ENCODE results near the gene CTNNA3.
"Not testable (repeated sequence)": the region's sequence is repeated elsewhere in the genome, so short reads cannot be mapped to it uniquely, and the experiment has no call there.

The CTNNA3 gene

DNA sequence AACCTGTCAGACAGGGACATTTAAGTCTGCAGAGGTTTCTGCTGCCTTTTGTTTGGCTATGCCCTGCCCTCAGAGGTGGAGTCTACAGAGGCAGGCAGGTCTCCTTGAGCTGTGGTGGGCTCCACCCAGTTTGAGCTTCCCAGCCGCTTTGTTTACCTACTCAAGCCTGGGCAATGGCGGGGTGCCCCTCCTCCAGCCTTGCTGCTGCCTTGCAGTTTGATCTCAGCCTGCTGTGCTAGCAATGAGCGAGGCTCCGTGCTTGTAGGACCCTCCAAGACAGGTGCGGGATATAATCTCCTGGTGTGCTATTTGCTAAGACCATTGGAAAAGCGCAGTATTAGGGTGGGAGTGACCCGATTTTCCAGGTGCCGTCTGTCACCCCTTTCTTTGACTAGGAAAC is 1360.2 kb downstream of the CTNNA3 start:
- not testable (repeated sequence) for DNase-seq

GRCh38 chr10:66329147-66329546 is 1366.8 kb downstream of the CTNNA3 start:
- DNase-seq = no peak

DNA sequence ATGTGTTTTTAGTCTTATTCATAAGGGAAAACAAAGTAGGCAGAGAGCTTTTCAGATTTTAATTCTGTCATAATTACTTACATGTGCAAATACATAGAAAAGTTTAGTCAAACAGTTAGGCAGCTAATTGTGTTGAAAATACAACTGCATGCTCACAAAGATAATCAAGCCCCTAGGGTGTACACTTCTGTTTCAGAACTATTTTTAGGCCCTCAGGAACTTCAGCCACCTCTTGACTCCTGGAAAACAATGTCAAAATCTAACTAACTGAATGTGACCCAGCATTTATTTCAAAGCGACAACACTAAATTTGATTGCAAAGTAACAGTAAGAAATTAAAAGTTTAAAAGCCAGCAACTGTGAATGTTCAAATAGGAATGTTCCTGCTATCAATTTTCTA is 1369.1 kb downstream of the CTNNA3 start:
- no peak for DNase-seq

DNA sequence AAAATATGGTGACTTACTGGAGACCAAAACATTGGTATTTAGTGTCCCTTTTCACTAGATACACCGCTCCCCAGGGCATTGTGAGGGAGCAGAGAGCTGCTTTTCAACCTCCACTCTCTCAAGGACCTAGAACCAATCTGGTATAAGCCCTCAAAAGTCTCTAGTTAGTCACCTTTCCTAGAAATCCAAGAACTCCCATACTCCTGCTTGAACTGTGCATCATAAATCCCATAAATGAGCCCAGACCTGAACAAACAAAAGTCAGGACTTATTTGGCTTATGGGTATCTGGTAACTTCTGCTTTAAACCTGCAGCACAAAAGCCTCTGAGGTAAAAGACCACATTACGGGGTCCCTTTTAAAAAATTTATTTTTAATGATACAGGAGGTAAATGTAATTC is 1373.2 kb downstream of the CTNNA3 start:
- DNase-seq = no peak

DNA sequence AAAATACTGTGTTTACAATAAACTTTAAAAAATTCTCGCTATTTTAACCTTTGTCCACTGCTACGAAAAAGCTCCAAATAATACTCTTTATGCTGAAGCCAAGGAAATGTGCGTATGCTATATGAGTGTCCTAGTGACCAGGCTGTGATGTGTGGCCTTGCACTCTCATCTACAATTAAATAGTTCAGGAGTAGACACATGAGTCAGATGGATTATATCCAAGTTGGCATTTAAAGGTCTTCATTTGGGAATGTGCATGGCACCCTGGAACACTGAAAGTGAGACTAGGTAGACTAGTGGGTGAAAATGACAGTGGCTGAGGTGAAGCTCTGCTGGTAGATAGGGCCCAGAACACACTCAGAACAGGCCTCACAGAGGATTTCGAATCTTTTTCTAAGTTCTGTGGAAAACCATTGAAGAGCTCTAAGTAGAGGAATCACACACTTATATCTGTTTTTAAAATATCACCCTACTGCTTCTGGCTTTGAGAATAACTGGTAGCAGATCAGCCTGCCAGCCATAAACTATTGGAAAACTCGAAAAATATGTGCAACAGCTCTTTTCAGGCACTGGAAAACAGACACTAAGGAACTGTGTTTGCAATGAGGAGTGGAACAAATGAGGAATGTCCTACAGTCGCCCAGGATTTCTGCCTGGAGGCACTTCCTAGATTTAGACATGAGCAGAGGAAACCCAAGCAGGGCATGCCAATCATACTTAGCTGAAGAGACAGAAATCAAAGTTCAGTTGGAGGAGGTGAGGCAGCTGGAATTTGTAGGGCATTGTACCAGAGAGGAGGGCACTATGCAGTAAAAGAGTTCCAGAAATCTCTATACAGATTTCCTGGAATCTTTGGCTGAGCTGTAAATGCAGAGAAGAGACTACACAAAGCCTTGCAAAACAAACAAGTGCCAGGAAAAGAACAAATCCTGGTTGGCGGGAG is 1374.0 kb downstream of the CTNNA3 start:
- no peak for DNase-seq

GRCh38 chr10:66318761-66319160 is 1377.2 kb downstream of the CTNNA3 start:
- no peak for DNase-seq

- DNase-seq = no peak
Measured at GRCh38 chr10:66307826-66308225, 1388.2 kb downstream of the CTNNA3 start.

DNA sequence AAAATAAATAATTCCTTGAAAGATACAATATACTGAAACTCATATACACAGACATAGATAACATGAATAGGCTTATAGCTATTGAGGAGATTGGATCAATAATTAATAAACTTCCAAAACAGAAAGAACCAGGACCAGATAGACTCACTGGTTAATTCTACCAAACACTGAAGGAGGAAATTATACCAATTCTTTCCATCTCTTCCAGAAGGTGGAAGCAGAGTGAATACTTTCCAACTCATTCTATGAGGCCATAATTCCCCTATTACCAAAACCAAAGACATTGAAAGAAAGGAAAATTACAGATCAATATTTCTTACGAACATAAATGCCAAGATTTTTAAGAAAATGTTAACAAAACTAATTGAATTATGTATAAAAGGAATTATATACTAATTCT is 1394.9 kb downstream of the CTNNA3 start:
- no peak for DNase-seq

DNA sequence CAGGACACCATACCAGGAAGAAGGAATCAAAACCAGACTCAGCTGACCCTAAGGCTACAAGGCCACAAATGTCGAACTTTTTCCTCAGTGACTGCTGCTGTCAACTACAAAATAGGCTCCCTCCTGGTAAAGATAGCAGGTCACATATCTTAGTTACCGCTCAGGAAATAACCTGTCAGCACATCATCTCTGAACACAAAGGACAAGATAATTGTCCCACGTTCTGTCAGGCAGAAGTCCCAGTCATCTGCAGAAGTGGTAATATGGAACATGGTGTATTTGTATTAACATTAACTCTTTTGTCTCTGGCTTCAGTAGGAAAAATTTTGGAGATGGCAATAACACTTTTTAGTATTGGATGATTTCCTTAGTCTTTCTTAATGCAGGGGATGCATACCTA is 1400.4 kb downstream of the CTNNA3 start:
- no peak for DNase-seq

- DNase-seq = no peak
Measured at GRCh38 chr10:66294538-66294937, 1401.5 kb downstream of the CTNNA3 start.

DNA sequence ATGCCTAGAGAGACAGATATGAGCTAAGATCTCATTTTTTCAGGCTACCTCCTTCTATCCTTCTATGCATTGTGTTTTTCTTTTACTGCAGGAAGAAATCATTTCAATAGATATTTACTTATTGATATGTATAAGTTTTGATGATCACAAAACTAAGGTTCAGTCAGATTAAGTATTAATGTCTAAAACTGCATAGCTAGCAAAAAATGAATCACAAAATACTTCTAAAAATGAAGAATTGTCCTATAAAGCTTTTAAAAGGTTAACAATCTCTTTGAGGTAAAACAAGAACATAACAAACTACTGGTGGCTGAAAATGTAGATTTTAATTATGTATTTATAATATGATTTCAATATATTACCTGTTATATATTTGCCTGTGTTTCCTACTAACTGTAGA is 1403.1 kb downstream of the CTNNA3 start:
- DNase-seq = no peak

- no peak for DNase-seq
Measured at GRCh38 chr10:66292456-66292855, 1403.5 kb downstream of the CTNNA3 start.

GRCh38 chr10:66291133-66291532 is 1404.9 kb downstream of the CTNNA3 start:
- DNase-seq = no peak

DNA sequence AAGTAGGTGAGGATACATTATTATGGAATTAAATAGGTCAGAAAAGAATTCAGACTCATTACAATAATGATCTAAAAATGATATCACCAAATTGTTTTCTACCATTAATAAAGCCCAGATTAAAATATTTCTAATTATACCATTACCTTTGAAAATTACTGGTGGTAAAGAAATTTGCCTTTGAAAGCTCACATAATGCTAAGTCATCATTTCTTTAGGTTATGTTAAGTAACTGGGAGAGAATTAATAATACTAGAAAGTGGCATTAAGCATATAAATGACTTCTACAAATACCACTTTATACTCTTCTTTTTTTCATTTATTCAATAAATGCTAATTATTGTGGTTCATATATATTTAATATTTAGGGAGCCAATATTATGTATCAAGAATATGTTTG is 1411.4 kb downstream of the CTNNA3 start:
- no peak for DNase-seq

- DNase-seq = no peak
Measured at GRCh38 chr10:66283874-66284464, 1412.0 kb downstream of the CTNNA3 start.

DNA sequence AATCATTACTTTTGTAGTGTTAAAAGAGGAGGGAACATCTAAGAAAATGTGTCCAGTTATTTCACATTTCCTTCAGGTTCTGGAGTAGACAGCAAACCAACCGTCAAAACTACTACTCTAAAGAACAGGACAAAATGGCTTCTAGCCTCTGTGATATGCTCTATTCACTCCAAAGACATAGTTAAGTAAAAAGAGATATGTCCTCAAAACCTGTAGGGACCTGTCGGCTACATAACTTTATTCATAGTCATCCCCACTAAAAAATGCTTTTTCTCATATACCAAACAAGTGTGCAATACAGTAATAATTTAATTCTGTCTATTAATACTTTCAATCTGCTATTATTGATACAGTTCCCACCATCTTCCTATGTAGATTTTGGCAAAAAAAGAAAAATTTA is 1412.9 kb downstream of the CTNNA3 start:
- no peak for DNase-seq

DNA sequence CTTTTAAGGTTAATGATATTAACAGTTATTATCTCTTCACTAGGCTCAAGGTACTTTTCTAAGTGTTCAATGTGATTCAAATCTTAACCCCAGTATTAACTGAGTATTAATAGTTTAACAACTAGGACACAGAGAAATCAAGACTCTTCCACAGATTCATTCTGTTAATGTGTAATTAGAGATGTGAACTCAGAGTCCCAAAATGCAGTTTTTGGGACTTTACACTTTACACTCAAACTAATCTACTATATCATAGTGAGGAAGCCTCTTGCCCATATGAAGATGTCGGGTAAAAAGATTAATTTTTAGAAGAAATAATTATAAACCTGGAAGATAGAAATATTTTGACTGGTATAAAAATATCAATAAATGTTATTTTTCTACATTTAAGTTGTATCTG is 1414.7 kb downstream of the CTNNA3 start:
- no peak for DNase-seq

DNA sequence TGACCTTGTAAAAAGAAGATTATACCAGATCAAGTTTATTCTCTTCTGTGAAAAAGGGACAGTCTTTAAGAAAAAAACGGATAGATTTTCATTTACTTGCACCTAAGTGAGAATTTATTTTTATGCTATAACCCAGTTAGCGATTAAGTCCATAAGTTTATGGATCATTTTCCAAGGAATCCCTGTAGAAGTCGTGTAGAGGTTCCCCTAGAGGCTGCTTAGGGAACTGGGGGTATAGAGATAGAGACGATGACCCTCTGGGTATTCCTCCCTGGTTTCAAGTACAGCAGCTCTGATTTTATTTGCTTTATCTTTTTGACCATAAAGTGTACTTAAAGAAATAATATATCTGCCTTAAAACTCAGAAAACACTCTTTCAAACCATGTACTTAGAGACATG is 1418.5 kb downstream of the CTNNA3 start:
- no peak for DNase-seq

DNA sequence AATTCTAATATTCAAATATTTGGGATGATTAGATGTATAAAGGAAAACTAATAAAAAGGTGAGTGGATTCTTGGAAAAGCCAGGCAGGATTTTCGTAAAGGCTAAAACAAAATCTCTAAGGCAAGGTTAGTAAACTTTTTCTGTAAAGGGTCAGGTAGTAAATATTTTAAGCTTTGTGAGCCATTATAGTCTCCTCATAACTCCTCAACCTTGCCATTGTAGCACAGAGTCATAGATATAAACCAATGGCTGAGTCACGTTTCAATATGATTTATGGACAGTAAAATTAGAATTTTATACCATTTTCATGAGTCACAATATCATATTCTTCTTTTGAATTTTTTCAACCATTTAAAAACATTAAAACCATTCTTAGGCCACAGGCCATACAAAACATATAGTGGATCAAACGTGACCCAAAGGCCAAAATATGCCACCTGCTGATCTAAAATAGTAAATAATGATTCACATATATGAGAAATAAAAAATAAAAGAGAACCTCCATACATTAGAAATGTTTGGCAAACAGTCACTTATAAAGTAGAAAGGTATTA is 1422.0 kb downstream of the CTNNA3 start:
- no peak for DNase-seq

DNA sequence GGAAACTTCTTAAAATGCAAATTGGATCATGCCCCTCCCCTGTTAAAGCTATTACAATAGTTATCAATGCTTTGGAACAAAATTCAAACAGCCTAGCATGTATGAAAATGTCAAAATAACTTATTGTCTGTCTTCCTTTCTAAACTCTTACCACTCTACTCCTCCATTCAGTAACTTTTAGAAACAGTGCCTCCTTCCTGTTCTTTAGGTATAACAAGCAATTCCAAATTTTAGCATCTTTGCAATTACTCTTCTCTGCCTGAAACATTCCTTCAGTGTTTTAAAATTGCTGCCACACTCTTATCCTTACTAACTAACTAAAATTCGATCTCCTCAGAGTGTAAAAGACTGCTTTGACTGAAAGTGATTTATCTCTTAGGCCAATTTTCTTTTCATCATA is 1430.6 kb downstream of the CTNNA3 start:
- no peak for DNase-seq

DNA sequence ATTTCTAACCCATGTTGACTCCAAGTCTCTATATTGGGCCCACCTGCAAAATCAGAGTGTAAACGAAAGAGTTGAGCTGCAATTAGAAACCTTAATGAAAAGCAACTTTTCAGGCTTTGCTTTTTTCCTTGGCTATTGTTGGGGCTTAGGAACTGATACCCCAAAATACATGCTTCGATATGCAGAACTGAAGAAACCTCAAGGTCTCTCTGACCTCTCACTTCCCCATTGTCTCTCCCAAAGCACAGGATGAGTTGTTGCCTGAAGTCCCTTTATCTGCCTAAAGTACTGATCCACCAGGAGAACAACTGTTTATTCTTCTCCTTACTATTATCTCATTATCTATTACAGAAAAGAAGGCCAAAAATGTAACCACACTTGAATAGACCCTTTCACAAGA is 1436.2 kb downstream of the CTNNA3 start:
- DNase-seq = no peak

DNA sequence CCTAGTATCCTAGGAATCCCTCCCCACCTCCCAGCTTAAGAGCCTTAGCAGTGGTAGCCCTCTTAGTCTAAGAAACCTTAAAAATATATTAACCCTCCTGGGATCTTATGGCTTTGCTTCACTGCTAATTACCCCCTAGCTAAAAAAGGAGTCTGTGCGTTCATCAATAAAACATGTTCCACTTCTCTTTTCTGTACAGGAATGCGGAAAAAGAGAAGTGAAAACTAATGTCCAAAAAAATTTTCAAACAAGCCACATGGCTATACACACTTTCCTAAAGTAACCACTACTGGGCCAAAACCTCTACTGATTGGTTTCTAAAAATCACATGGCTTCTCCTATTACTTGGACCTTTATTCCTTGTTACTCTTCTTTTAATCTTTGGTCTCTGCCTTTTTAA is 1437.3 kb downstream of the CTNNA3 start:
- DNase-seq = no peak

- no peak for DNase-seq
Measured at GRCh38 chr10:66257801-66258200, 1438.2 kb downstream of the CTNNA3 start.

- DNase-seq = no peak
Measured at GRCh38 chr10:66252986-66253385, 1443.0 kb downstream of the CTNNA3 start.

All from OCI-M1 (cell line).